ENCODE data around the gene FPR1.

The FPR1 gene

GRCh38 chr19:51751655-51752054, at the start of gene FPR1:
Gene FPR1 (minus strand): TSS chr19:51751878. CDS start chr19:51746994, 4,884 bp downstream.
- no peak for DNase-seq (ENCODE audit: low read depth)

GRCh38 chr19:51800473-51801244, 49.0 kb upstream of the FPR1 start:
- DNase-seq (ENCODE audit: low read depth): no peak

- DNase-seq (ENCODE audit: low read depth): no peak
These were observed 48.2 kb upstream of the FPR1 start for GRCh38 chr19:51799774-51800472.

- no peak for DNase-seq (ENCODE audit: low read depth)
These were observed 47.5 kb upstream of the FPR1 start for GRCh38 chr19:51799034-51799773.

GRCh38 chr19:51798062-51798461, 46.4 kb upstream of the FPR1 start:
- DNase-seq (ENCODE audit: low read depth): no peak

GRCh38 chr19:51797480-51797879, 45.8 kb upstream of the FPR1 start:
- no peak for DNase-seq (ENCODE audit: low read depth)

GRCh38 chr19:51796195-51796679, 44.6 kb upstream of the FPR1 start:
- no peak for DNase-seq (ENCODE audit: low read depth)

- no peak for DNase-seq (ENCODE audit: low read depth)
These were observed 43.3 kb upstream of the FPR1 start, which contains the start of gene FPR3 for GRCh38 chr19:51794885-51795490. Gene FPR3 (plus strand): TSS chr19:51795157. CDS start chr19:51823749, 28,592 bp downstream.

GRCh38 chr19:51793994-51794393, 42.3 kb upstream of the FPR1 start:
- DNase-seq (ENCODE audit: low read depth): no peak

GRCh38 chr19:51792932-51793331, 41.3 kb upstream of the FPR1 start:
- DNase-seq (ENCODE audit: low read depth): no peak

- no peak for DNase-seq (ENCODE audit: low read depth)
These were observed 37.5 kb upstream of the FPR1 start for GRCh38 chr19:51789061-51789795.

- no peak for DNase-seq (ENCODE audit: low read depth)
These were observed 36.4 kb upstream of the FPR1 start for GRCh38 chr19:51788029-51788428.

GRCh38 chr19:51786646-51787494, 35.2 kb upstream of the FPR1 start:
- no peak for DNase-seq (ENCODE audit: low read depth)

GRCh38 chr19:51784922-51785690, 33.4 kb upstream of the FPR1 start:
- DNase-seq (ENCODE audit: low read depth): peak; percentile 9

- DNase-seq (ENCODE audit: low read depth): no peak
These were observed 32.6 kb upstream of the FPR1 start for GRCh38 chr19:51784109-51784785.

- no peak for DNase-seq (ENCODE audit: low read depth)
These were observed 31.7 kb upstream of the FPR1 start for GRCh38 chr19:51783372-51783771.

GRCh38 chr19:51781999-51782398, 30.3 kb upstream of the FPR1 start:
- DNase-seq (ENCODE audit: low read depth): no peak

GRCh38 chr19:51780270-51780669, 28.6 kb upstream of the FPR1 start:
- DNase-seq (ENCODE audit: low read depth): no peak

- DNase-seq (ENCODE audit: low read depth): no peak
These were observed 28.0 kb upstream of the FPR1 start for GRCh38 chr19:51779703-51780102.

All from activated gamma-delta T cell treated with anti-CD3 and anti-CD28 coated beads, Interleukin-2, amount 50 U/mL, for 16 hours (primary cell).